OCI-LY1 (cell line): ENCODE data around the gene RAB1A.

Experiments
- CTCF ChIP-seq: fragments of 200-600 bp; sonication (generic), shearing (Covaris generic); IDR thresholded peaks from 2 replicates; pipeline ENCODE4 v1.5.1; 2017; ENCODE audit warnings: mild to moderate bottlenecking, antibody characterized with exemption, low read length, moderate library complexity, mixed read lengths
- EZH2 ChIP-seq: fragments of 200-600 bp; sonication (generic), shearing (Covaris generic); IDR thresholded peaks from 2 replicates; pipeline ENCODE4 v1.8.0; 2017; ENCODE audit warnings: borderline replicate concordance, mixed run types, mild to moderate bottlenecking, antibody characterized with exemption, low read length, moderate library complexity, mixed read lengths

DNA sequence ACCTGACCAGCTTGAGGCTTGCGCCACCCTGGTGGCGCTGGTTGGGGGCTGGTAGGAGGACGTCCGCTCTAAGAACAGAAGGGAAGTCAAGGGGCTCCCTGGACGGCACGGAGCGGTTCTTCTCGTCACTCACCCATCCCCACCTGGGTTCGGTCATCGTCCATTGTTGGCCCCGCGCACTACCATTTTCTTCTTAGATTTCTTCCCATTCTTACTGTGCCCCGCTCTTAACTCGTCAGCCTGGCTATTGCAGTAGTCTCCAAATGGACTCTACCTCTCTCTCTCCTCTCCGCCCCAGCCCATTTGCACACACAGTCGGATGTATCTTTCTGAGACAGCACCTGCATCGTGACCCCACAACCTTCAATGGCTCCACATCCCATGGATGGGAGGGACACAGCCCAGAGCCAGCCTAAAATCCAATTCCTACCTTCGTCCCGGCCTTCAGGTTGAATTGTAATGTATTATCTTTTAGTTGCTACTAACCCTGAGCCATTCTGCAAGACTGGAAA lies 814 bp upstream of the RAB1A start:
- no peak for TF ChIP-seq CTCF
- TF ChIP-seq EZH2: no peak
